Cerebellar cortex (tissue), 1 donor: ENCODE data around the gene FOLR1.
"Not testable (repeated sequence)": the region's sequence is repeated elsewhere in the genome, so short reads cannot be mapped to it uniquely, and the experiment has no call there.

Source experiments
- DNase-seq: peaks from one replicate; pipeline ENCODE4 v3.0.0-alpha.2; 2015; ENCODE audit warnings: low spot score

The FOLR1 gene

DNA sequence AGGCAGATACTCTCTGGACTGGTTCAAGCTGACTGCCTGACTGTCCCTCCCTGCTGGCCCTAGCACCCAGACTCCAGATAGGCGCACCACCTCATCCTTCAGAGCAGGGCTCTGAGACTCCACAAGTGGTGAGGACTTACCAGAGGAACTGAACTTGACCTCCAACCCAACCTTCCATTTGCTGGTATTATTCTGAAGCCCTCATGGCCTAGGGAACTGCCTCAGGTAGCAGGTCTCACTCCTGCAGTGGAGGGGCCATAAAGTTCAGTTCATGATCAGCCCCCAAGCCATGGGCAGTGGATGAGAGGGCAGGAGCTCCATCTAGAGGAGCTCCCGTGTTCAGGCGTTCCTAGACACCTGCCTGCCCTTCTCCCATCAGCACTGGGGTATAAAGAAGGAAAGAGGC is 10.4 kb upstream of the FOLR1 start:
- not testable (repeated sequence) for DNase-seq

DNA sequence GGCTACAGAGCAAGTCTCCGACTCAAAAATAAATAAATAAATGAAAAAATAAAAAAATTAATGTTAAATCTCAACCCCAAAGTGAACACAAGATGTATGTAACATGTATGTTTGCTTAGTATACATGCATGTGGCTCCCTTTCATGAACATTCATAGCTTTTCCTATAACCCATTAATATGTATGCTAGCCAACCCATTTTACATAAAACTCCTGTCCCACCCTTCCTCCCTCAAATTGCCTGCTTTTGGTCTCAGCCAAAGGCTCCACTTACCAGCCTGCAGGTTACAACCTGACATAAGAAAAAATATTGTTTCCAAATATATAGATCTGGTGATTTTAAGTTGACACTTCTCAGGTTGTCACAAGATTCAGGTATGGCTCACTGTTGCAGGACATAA is 3.7 kb upstream of the FOLR1 start:
- no peak for DNase-seq

DNA sequence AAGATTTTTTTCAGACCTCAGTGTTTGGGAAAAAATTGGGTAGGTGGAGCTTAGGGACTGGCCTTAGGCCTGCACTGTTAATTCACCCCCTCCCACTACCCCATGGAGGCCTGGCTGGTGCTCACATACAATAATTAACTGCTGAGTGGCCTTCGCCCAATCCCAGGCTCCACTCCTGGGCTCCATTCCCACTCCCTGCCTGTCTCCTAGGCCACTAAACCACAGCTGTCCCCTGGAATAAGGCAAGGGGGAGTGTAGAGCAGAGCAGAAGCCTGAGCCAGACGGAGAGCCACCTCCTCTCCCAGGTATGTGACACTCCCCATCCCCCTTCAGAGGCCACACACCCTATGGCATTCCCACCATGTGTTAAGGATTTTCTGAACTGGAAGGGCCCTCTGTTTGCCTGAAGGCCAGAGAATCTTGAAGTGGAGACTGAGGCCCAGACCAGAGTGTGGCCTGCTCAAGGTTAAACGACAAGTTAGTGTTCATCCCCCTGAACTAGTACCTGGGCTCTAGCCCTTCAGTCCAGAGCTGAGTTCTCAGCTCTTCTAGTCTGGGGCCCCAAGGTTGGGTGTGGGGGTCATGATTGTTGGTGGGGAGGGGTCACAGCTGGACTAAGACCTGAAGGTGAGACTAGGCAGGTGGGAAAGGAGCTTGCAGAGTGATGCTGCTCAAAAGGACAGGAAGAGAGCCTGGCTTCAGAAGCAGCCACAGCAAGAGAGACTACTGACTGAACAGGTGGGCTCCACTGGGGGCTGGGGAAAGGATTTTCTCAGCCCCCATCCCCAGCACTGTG is 2.3 kb upstream of the FOLR1 start:
- DNase-seq: no peak

DNA sequence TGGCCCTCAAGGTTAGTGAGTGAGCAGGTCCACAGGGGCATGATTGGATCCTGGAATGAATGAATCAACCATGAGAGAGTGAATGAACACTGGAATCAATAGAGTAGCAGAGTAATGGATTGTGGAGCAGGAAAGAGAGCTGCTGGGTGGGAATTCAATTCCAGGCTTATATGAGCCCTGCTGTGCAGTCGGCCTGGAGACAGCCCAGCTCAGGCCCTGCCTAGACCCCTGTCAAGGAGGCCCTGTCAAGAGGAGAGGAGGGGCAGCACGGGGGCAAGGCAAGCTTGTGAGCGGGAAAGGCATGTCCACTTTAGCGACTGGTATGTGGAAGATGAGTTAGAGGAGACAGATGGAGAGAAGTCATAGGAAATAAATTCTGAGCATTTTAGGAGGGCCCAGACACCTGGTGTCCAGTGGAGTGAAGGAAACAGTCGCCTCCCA is 1.3 kb upstream of the FOLR1 start:
- DNase-seq: no peak

DNA sequence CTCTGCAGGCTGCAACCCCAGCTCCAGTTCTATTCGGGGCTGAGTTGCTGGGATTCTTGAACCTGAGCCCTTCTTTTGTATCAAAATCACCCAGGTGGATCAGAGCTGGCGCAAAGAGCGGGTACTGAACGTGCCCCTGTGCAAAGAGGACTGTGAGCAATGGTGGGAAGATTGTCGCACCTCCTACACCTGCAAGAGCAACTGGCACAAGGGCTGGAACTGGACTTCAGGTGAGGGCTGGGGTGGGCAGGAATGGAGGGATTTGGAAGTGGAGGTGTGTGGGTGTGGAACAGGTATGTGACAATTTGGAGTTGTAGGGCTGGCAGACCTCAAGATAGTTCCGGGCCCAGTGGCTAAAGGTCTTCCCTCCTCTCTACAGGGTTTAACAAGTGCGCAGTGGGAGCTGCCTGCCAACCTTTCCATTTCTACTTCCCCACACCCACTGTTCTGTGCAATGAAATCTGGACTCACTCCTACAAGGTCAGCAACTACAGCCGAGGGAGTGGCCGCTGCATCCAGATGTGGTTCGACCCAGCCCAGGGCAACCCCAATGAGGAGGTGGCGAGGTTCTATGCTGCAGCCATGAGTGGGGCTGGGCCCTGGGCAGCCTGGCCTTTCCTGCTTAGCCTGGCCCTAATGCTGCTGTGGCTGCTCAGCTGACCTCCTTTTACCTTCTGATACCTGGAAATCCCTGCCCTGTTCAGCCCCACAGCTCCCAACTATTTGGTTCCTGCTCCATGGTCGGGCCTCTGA is 3.8 kb downstream of the FOLR1 start:
- no peak for DNase-seq

DNA sequence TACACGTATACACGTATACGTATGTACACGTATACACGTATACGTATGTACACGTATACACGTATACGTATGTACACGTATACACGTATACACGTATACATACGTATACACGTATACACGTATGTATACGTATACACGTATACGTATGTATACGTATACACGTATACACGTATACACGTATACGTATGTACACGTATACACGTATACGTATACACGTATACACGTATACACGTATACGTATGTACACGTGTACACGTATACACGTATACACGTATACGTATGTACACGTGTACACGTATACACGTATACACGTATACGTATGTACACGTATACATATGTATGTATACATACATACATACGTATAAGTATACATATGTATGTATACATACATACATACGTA is 9.5 kb downstream of the FOLR1 start:
- not testable (repeated sequence) for DNase-seq

DNA sequence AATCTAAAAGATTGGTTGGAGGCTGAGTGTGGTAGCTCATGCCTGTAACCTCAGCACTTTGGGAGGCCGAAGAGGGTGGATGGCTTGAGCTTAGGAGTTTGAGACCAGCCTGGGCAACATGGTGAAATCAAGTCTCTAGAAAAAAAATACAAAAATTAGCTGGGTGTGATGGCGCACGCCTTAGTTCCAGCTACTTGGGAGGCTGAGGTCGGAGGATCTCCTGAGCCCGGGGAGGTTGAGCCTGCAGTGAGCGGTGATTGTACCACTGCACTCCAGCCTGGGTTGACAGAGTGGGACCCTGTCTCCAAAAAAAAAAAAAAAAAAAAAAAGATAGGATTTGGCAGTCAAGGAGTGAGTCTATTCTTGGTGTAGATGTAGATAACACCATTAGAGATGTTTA is 10.6 kb downstream of the FOLR1 start:
- DNase-seq: no peak

DNA sequence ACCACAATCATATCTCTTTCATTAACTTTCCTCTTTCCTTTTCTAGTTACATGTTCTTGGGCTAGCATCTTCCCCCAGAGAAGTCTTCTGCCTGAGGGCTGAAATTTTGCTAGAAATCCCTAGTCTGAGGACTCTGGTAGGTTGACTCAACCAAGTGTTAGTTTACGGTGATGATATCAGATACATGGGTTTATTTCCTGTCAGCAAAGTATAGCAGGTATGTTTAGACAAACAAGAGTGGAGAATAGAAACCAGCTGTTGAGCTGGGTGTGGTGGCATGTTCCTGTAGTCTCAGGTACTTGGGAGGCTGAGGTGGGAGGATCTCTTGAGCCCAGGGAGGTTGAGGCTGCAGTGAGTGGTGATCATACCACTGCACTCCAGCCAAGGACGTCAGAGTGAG is 11.2 kb downstream of the FOLR1 start:
- no peak for DNase-seq

DNA sequence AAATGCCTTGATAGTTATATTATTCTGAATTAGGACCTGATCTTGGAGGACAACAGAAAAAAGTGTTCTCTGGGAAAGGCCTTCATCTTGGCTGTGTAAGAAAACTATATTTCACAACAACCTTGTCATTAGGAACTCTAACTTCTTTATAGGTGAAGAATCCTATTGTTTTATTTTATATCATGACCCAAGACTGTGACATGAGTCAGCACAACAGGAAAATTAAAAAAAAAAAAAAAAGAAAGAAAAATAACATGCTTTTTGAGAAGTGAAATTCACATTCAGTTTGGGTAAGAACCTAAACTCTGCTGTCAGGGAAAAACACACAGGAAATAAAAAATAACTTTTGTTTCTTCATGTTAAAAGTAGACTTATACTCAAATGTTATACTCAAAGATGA is 12.9 kb downstream of the FOLR1 start:
- DNase-seq: no peak

DNA sequence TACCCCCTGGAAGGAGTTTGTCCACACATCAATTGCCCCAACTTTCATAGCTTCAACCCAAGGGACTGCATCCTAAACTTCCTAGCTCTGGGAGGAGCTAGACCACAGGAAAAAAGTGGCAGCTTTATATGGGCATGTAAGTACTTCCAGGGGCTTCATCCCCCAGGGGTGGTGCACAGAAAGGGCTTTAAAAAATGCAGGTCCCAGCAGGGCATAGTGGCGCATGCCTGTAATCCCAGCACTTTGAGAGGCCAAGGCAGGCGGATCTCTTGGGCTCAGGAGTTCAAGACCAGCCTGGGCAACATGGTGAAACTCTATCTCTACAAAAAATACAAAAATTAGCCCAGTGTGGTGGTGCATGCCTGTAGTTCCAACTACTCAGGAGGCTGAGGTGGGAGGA is 14.9 kb downstream of the FOLR1 start:
- DNase-seq: not testable (repeated sequence)

DNA sequence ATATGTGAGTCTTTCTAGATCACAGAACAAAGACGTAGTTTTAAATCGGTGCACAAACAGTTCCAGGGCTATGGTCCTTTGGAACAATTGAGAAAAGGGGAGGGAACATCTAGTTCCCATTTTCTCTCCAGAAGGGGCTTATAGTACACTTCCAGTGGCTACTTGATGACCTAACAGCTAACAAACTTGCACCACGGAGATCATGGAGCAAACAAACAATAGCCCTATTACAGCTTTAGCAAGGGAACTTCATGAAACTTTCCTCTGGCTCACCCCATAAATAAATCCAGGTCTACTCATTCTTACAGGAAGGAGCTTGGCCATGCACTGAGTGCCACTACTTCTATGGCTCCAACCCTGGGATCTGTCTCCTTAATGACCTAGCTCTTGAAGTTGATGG is 16.3 kb downstream of the FOLR1 start:
- DNase-seq: no peak

DNA sequence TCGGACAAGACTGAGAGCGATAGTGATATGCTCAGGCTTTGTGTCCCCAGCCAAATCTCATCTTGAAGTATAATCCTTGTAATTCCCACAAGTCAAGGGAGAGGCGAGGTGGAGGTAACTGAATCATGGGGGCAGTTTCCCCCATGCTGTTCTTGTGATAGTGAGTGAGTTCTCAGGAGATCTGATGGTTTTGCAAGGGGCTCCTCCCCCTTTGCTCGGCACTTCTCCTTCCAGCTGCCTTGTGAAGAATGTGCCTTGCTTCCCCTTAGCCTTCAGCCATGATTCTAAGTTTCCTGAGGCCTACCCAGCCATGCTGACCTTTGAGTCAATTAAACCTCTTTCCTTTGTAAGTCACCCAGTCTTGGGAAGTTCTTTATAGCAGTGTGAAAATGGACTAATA is 17.2 kb downstream of the FOLR1 start:
- no peak for DNase-seq

DNA sequence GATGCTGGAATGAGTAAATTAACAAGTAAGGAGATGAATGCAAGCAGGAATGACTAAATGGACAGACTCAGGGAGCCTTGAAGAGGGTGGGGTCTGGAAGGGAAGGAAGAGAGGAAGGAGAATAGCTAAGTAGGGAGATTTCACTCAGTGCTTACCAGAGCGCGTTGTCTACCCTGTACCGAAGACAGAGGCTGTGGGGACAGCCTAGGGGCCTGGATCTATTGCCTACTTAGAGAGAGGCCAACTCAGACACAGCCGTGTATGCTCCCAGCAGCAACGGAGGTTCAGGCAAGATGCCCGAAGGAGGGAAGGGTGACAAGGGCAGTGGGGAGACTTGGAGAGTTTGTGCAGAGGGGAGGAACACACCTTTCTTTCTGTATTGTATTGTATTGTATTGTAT is 24.7 kb downstream of the FOLR1 start, which contains the start of gene FOLR2:
FOLR2 (plus strand) TSS at position 157 of the 400 bp plus-strand sequence. CDS start 1,791 bp downstream, outside the sequence.
- no peak for DNase-seq

DNA sequence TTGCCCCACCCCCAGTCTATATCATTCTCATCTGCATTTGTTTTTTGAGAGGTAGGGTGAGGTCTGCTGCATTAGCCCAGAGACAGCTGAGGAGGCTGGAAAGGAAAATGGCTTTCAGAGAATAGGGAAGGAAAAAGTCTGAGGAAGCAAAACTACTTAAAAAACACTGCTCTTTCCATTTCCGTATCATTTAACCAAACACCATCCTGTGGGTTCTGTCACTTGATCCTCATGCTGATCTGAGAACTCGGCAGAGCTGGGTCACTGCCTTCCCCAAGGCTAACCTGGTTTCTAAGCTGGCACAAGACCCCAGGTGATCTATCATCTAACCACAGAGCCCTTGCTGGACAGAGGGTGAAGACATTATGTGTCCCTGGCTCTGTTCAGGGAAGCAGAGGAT is 25.9 kb downstream of the FOLR1 start:
- DNase-seq: no peak

DNA sequence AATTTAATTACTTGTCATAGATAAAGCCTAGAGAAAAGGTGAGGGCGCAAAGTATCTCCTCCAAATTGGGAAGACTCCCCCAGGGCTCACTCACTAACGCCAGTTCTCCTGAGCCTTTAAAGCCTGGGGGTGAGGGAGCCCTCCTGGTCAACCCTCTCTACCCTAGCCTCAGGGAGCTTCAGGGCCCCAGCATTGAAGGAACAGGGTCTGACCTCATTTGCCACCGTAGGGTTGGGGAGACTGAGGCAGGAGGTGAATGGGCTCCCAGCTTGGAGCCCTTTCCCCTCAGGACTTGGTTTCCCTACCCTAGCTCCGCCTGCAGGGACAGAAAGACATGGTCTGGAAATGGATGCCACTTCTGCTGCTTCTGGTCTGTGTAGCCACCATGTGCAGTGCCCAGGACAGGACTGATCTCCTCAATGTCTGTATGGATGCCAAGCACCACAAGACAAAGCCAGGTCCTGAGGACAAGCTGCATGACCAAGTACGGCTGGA is 26.4 kb downstream of the FOLR1 start:
- DNase-seq: no peak

DNA sequence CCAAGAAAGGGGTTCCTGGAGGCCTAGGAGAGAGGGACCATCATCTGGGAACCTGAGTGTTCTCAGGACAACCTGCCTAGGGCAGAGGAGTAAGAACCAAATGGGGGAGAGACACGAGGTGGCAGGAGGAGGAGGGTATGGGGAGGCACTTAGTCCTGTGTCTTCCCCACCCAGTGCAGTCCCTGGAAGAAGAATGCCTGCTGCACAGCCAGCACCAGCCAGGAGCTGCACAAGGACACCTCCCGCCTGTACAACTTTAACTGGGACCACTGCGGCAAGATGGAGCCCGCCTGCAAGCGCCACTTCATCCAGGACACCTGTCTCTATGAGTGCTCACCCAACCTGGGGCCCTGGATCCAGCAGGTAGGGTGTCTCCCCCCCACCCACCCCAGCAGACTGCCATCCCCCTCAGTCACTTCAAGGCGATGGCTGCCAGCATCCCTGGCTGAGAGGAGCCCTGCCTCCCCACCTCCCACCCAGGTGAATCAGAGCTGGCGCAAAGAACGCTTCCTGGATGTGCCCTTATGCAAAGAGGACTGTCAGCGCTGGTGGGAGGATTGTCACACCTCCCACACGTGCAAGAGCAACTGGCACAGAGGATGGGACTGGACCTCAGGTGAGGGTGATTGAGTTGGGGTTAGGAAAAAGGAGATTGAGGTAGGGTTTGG is 28.9 kb downstream of the FOLR1 start:
- DNase-seq: no peak

DNA sequence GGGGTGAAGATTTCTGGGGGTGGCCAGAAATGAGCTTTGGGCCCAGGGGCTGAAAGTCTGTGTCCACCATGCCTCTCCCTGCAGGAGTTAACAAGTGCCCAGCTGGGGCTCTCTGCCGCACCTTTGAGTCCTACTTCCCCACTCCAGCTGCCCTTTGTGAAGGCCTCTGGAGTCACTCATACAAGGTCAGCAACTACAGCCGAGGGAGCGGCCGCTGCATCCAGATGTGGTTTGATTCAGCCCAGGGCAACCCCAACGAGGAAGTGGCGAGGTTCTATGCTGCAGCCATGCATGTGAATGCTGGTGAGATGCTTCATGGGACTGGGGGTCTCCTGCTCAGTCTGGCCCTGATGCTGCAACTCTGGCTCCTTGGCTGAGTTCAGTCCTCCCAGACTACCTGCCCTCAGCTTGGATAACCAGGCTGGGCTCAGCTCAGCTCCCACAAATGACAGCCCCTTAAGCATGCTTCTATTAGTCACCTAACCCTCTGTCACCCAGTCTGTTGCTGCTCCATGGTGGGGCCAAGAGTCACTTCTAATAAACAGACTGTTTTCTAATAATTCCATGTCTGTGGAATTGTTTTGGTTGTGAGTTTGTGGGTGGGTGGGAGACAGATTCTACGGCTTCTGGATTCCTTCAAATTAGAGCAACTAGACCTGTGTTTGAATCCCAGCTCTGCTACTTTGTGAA is 29.6 kb downstream of the FOLR1 start:
- DNase-seq: no peak

DNA sequence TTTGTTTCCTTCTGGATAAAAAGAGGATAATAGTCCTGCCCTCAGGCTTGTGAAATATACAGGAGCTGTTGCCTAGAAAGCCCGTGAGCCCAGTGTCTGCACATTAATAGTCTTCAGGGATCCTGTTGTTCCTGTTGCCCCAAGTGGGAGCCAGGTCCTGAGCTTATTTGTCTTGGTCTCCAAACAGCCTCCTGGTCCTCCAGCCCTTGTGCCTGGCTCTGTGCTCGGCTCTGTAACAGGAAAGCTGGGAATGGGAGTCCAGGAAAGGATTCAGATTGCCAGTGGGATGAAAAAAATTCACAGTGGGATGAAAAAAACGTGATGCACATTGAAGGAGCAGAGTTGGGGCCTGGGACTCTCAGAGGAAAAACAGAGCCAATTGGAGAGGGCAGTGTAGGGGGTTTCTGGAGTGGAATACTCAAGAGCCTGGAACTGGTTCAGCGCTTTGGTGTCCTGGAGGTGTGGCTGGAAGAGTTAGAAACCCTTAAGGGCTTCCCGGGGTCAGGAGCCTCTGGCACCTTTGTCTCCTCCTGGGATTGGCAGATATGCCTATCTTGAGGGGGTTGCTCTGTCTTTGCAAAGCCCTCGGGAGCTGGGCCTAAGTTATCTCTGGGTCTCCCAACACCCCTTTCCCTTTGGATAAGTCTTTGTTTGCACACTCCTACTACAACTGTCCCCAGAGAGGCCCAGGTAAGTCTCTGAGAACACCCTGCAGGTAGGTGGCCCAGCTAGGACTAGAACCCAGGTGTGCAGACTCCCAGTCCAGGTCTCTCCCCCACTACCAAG is 30.4 kb downstream of the FOLR1 start:
- no peak for DNase-seq

DNA sequence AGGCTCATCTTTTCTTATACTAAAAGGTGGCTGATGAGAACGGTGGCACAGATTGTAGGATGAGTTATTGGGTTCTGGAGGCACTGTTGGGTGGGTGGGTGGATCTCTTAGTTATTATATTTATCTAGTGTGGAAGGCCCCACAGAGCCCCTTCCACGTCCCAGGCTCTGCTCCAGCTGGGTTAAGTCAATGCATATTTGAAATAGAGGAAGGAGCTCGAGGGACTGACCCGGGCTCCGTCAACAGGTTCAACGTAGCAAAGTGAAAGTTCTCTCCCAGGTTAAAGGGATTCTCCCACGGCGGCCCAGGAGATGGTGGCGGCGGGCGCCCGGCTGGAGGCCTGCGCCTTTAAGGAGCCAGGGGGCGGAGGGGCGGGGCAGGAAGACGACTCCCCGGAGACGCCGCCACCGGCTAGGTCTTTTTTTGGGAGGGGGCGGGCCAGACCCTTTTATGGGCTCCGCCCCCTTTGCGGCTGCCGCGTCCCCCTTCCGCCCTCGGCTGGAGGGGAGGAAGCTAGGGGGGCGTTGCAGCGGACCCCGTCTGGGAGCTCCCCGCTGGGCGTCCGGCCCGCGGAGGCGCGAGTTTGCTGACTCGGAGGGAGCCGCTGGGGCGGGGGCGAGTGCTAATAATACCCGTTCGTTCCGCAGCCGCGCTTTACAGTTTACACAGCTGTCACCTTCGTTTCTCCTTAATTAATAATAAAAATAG is 31.1 kb downstream of the FOLR1 start:
- DNase-seq: peak; percentile 86
